ENCODE data around the gene CARMIL3.

The CARMIL3 gene

DNA sequence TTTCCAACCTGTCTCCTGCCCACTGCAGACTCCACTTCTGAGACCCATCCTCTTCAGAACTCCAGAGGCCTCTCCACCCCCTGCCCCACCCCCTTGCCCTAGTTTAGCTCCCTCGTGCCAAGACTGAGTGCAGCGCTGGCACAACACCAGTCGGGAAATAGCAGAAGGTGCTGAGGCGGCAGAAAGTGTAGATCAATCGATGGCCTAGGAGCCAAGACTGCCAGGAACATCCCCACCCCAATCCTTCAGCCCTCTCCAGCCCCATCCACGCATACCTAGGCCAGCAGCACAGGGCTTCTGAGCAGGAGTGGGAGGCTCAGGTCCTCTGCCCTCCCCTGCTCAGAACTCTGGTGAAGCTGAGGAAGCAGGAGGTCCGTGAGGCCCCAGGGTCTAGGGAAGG is 20.6 kb downstream of the CARMIL3 start:
- no peak for DNase-seq
- peaks cover 0 to 8% (median 0%) of the 10 kb centered on the region in 5 experiments for H3K27me3 ChIP-seq (replicated peaks in 2 of 5; ENCODE audit: control insufficient read depth in 4 of 5, insufficient read depth in 5 of 5, low read length in 4 of 5)
- no peaks in the 10 kb centered on the region for H3K36me3 ChIP-seq (ENCODE audit: control insufficient read depth in 4 of 4, insufficient read depth in 4 of 4, low read length in 3 of 4)
- ChIA-PET POLR2A (no interaction called here), CTCF (interaction anchor here (0.6 to 5.7 kb wide), 4 partner anchors 10 to 132 kb away, joined by 3 to 49 read pairs (median 8); no protein-coding TSS in a partner anchor)
- H3K27ac ChIP-seq (ENCODE audit: insufficient read depth in 1 of 2, low read depth in 1 of 2, low read length in 2 of 2, poor library complexity in 1 of 2, severe bottlenecking in 2 of 2), result no peak overlapping the region
- H3K4me3 ChIP-seq (ENCODE audit: control insufficient read depth in 1 of 7, extremely low read depth in 1 of 7, insufficient read depth in 4 of 7, low read depth in 2 of 7, low read length in 6 of 7), result no peak overlapping the region
- WGBS (ENCODE audit: insufficient coverage), result 100% methylated on average over 3 of the region's 7 CpGs
- no peaks in the 10 kb centered on the region for H3K9me3 ChIP-seq (ENCODE audit: control extremely low read depth in 1 of 5, control insufficient read depth in 4 of 5, insufficient read depth in 2 of 5, low read depth in 1 of 5, low read length in 4 of 5)
- H3K4me1 ChIP-seq (ENCODE audit: control extremely low read depth in 1 of 4, control insufficient read depth in 4 of 4, insufficient read depth in 4 of 4, low read length in 3 of 4), result no peaks in the 10 kb centered on the region

DNA sequence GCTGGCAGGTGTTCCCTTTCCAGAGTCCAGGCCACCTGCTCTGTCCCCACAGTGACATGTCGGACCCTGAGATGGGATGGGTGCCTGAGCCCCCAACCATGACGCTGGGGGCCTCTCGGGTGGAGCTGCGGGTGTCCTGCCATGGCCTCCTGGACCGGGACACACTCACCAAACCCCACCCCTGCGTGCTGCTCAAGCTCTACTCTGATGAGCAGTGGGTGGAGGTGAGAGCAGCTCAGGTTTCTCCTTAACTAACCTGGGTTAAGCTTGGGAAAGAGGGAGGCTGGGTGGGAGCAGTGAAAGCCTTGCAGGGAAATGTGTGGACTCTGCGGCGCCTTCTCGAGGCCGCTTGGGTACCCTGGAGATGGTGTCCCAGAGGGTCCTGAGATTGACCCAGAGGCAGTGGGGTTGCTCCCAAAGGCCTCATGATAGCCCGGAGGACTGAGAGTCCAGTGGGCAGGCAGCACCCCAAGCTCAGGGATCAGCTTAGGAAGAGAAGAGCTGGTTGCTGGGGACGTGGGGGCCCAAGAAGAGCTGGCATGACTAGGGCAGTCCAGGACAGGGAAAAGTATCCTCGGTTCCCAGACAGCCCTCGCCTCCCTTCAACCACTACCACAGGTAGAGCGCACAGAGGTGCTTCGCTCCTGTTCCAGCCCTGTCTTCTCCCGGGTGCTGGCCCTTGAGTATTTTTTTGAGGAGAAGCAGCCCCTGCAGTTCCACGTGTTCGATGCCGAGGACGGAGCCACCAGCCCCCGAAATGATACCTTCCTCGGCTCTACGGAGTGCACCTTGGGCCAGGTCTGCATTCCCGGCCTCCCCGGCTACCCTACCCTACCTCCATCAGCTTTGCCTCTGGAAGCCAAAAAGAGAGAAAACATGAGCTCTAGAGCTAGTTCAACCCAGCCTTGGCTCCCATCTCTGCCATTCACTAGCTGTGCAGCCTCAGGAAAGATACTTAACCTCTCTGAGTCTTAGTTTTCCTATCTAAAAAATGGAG is 21.4 kb downstream of the CARMIL3 start:
- CTCF ChIA-PET, result interaction anchor here (0.9 to 5.7 kb wide), 7 partner anchors 11 to 36 kb away, joined by 3 to 49 read pairs (median 5); partner anchors contain the start of gene CARMIL3
- Histone ChIP-seq H3K4me3 (ENCODE audit: control insufficient read depth in 1 of 7, extremely low read depth in 1 of 7, insufficient read depth in 4 of 7, low read depth in 2 of 7, low read length in 6 of 7) (no peak overlapping the region), H3K9me3 (ENCODE audit: control extremely low read depth in 1 of 5, control insufficient read depth in 4 of 5, insufficient read depth in 2 of 5, low read depth in 1 of 5, low read length in 4 of 5) (no peaks in the 10 kb centered on the region), H3K4me1 (ENCODE audit: control extremely low read depth in 1 of 4, control insufficient read depth in 4 of 4, insufficient read depth in 4 of 4, low read length in 3 of 4) (no peaks in the 10 kb centered on the region), H3K27ac (ENCODE audit: insufficient read depth in 1 of 2, low read depth in 1 of 2, low read length in 2 of 2, poor library complexity in 1 of 2, severe bottlenecking in 2 of 2) (no peak overlapping the region), H3K27me3 (replicated peaks in 2 of 5; ENCODE audit: control insufficient read depth in 4 of 5, insufficient read depth in 5 of 5, low read length in 4 of 5) (peaks cover 0 to 8% (median 0%) of the 10 kb centered on the region in 5 experiments), H3K36me3 (ENCODE audit: control insufficient read depth in 4 of 4, insufficient read depth in 4 of 4, low read length in 3 of 4) (no peaks in the 10 kb centered on the region)
- no peak for DNase-seq
- WGBS (ENCODE audit: insufficient coverage), result 98% methylated on average over 18 of the region's 26 CpGs
- POLR2A ChIA-PET, result interaction anchor here (0.6 kb wide), 1 partner anchor 8 kb away, joined by 3 read pairs; no protein-coding TSS in a partner anchor

DNA sequence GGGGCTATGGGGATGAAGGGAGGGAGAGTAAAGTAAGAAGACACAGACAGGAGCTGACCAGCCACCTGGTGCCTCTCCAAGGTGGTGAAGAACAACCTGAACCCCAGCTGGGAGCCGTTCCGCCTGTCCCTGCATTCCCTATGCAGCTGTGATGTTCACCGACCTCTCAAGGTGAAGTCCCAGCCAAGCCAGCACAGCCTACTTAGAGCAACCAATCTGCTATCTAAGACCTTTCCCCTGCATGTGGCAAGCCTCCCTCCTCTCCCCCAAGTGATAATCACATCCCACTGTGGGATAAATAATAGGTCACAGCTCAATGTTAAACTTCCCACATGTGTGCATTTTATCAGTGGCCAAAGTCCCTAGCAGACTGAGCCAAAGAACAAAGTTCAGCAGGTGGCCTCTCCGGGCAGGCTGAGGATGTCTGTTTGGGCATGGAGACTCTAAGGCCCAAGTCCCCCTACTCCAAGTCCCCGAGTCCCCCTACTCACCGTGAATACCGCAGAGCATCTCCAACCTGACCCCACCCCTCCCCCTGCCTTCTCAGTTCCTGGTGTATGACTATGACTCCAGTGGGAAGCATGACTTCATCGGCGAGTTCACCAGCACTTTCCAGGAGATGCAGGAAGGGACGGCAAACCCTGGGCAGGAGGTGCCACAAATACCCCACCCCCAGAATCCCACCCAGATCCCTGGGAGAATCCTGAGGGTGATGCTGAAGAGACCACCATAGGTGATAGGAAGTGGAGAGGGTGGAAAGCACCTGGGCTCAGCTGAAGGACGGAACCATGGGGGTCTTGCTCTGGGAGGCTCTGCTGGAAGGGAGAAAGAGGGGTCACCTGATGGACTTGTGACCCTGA is 23.0 kb downstream of the CARMIL3 start:
- Histone ChIP-seq H3K27ac (ENCODE audit: insufficient read depth in 1 of 2, low read depth in 1 of 2, low read length in 2 of 2, poor library complexity in 1 of 2, severe bottlenecking in 2 of 2) (no peak overlapping the region), H3K36me3 (ENCODE audit: control insufficient read depth in 4 of 4, insufficient read depth in 4 of 4, low read length in 3 of 4) (no peaks in the 10 kb centered on the region), H3K9me3 (ENCODE audit: control extremely low read depth in 1 of 5, control insufficient read depth in 4 of 5, insufficient read depth in 2 of 5, low read depth in 1 of 5, low read length in 4 of 5) (no peaks in the 10 kb centered on the region), H3K27me3 (replicated peaks in 2 of 5; ENCODE audit: control insufficient read depth in 4 of 5, insufficient read depth in 5 of 5, low read length in 4 of 5) (peaks cover 0 to 8% (median 0%) of the 10 kb centered on the region in 5 experiments), H3K4me1 (ENCODE audit: control extremely low read depth in 1 of 4, control insufficient read depth in 4 of 4, insufficient read depth in 4 of 4, low read length in 3 of 4) (peaks cover 0 to 7% (median 6%) of the 10 kb centered on the region in 4 experiments), H3K4me3 (ENCODE audit: control insufficient read depth in 1 of 7, extremely low read depth in 1 of 7, insufficient read depth in 4 of 7, low read depth in 2 of 7, low read length in 6 of 7) (no peak overlapping the region)
- CTCF ChIA-PET, result interaction anchor here (0.6 to 5.7 kb wide), 11 partner anchors 8 to 61 kb away, joined by 3 to 49 read pairs (median 4); partner anchors contain the start of gene PSME1
- DNase-seq, result no peak
- POLR2A ChIA-PET, result interaction anchor here (0.8 kb wide), 1 partner anchor 11 kb away, joined by 5 read pairs; no protein-coding TSS in a partner anchor
- WGBS (ENCODE audit: insufficient coverage), result 83% methylated on average over 7 of the region's 11 CpGs

DNA sequence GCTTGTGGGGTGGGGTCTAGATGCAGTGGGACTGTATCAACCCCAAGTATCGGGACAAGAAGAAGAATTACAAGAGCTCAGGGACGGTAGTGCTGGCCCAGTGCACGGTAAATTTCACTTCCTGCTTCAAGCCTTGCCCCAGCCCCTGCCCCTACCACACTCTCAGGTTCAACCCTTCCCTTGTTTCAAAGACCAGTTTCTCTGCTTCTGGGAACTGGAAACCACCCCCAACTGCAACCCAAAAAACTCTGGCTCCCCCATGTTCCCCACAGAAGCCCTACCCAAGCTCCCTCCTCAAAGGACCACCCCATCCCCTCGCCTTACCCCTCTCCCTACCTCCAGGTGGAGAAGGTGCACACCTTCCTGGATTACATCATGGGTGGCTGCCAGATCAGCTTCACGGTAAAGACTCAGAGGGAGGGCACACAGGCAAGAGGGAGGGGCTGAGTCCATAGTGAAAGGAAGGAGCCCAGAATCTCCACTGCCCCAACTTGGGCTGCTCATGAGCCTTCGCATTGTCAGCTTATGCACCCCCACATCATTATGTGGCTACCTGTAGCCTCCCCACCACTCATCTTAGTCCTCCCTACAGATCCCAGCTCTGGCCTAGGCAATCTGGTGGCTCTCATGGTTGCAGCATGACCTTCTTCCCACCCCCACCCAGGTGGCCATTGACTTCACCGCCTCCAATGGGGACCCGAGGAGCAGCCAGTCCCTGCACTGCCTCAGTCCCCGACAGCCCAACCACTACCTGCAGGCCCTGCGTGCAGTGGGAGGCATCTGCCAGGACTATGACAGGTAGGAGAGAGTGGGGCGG is 23.9 kb downstream of the CARMIL3 start:
- CTCF ChIA-PET, result interaction anchor here (0.6 to 4.3 kb wide), 7 partner anchors 12 to 42 kb away, joined by 3 to 18 read pairs (median 4); no protein-coding TSS in a partner anchor
- H3K4me3 ChIP-seq (ENCODE audit: control insufficient read depth in 1 of 7, extremely low read depth in 1 of 7, insufficient read depth in 4 of 7, low read depth in 2 of 7, low read length in 6 of 7), result no peak overlapping the region
- POLR2A ChIA-PET, result no interaction called here
- H3K36me3 ChIP-seq (ENCODE audit: control insufficient read depth in 4 of 4, insufficient read depth in 4 of 4, low read length in 3 of 4), result no peaks in the 10 kb centered on the region
- 84% methylated on average over 8 of the region's 11 CpGs for WGBS (ENCODE audit: insufficient coverage)
- peaks cover 4 to 15% (median 14%) of the 10 kb centered on the region in 4 experiments for H3K4me1 ChIP-seq (ENCODE audit: control extremely low read depth in 1 of 4, control insufficient read depth in 4 of 4, insufficient read depth in 4 of 4, low read length in 3 of 4)
- no peak overlapping the region for H3K27ac ChIP-seq (ENCODE audit: insufficient read depth in 1 of 2, low read depth in 1 of 2, low read length in 2 of 2, poor library complexity in 1 of 2, severe bottlenecking in 2 of 2)
- H3K27me3 ChIP-seq (replicated peaks in 2 of 5; ENCODE audit: control insufficient read depth in 4 of 5, insufficient read depth in 5 of 5, low read length in 4 of 5), result peaks cover 0 to 3% (median 0%) of the 10 kb centered on the region in 5 experiments
- DNase-seq, result no peak
- H3K9me3 ChIP-seq (ENCODE audit: control extremely low read depth in 1 of 5, control insufficient read depth in 4 of 5, insufficient read depth in 2 of 5, low read depth in 1 of 5, low read length in 4 of 5), result no peaks in the 10 kb centered on the region

DNA sequence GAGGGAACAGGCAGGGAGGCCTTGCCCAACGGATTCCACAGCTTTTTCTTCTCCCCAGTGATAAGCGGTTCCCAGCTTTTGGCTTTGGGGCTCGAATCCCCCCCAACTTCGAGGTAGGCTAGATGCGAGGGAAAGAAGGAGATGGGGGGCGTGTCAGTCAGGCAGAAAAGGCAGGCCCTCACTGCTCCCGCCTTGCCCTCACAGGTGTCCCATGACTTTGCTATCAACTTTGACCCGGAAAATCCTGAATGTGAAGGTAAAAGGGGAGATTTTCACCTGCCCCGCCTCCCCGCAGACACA is 24.4 kb downstream of the CARMIL3 start:
- Histone ChIP-seq H3K4me3 (ENCODE audit: control insufficient read depth in 1 of 7, extremely low read depth in 1 of 7, insufficient read depth in 4 of 7, low read depth in 2 of 7, low read length in 6 of 7) (no peak overlapping the region), H3K27me3 (replicated peaks in 2 of 5; ENCODE audit: control insufficient read depth in 4 of 5, insufficient read depth in 5 of 5, low read length in 4 of 5) (no peaks in the 10 kb centered on the region), H3K9me3 (ENCODE audit: control extremely low read depth in 1 of 5, control insufficient read depth in 4 of 5, insufficient read depth in 2 of 5, low read depth in 1 of 5, low read length in 4 of 5) (no peaks in the 10 kb centered on the region), H3K36me3 (ENCODE audit: control insufficient read depth in 4 of 4, insufficient read depth in 4 of 4, low read length in 3 of 4) (no peaks in the 10 kb centered on the region), H3K4me1 (ENCODE audit: control extremely low read depth in 1 of 4, control insufficient read depth in 4 of 4, insufficient read depth in 4 of 4, low read length in 3 of 4) (peaks cover 7 to 21% (median 19%) of the 10 kb centered on the region in 4 experiments), H3K27ac (ENCODE audit: insufficient read depth in 1 of 2, low read depth in 1 of 2, low read length in 2 of 2, poor library complexity in 1 of 2, severe bottlenecking in 2 of 2) (no peak overlapping the region)
- 89% methylated on average over 10 of the region's 10 CpGs for WGBS (ENCODE audit: insufficient coverage)
- ChIA-PET POLR2A (no interaction called here), CTCF (interaction anchor here (1.1 to 4.3 kb wide), 3 partner anchors 12 to 15 kb away, joined by 3 to 18 read pairs (median 4); no protein-coding TSS in a partner anchor)
- no peak for DNase-seq

DNA sequence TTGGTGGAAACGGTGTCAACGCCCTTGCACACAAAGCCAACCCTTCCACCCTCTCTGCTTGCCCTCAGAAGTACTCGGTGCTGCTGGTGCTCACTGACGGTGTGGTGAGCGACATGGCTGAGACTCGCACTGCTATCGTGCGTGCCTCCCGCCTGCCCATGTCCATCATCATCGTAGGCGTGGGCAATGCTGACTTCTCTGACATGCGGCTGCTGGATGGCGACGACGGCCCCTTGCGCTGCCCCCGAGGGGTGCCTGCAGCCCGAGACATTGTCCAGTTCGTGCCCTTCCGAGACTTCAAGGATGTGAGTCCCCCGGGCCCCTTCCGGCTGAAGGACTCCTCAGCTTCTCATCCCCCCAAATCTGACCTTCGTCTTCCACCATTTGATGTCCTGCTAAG is 25.3 kb downstream of the CARMIL3 start:
- Histone ChIP-seq H3K36me3 (ENCODE audit: control insufficient read depth in 4 of 4, insufficient read depth in 4 of 4, low read length in 3 of 4) (no peaks in the 10 kb centered on the region), H3K27me3 (replicated peaks in 2 of 5; ENCODE audit: control insufficient read depth in 4 of 5, insufficient read depth in 5 of 5, low read length in 4 of 5) (peaks cover 0 to 5% (median 3%) of the 10 kb centered on the region in 5 experiments), H3K4me1 (ENCODE audit: control extremely low read depth in 1 of 4, control insufficient read depth in 4 of 4, insufficient read depth in 4 of 4, low read length in 3 of 4) (peaks cover 7 to 27% (median 26%) of the 10 kb centered on the region in 4 experiments), H3K4me3 (ENCODE audit: control insufficient read depth in 1 of 7, extremely low read depth in 1 of 7, insufficient read depth in 4 of 7, low read depth in 2 of 7, low read length in 6 of 7) (no peak overlapping the region), H3K9me3 (ENCODE audit: control extremely low read depth in 1 of 5, control insufficient read depth in 4 of 5, insufficient read depth in 2 of 5, low read depth in 1 of 5, low read length in 4 of 5) (no peaks in the 10 kb centered on the region), H3K27ac (ENCODE audit: insufficient read depth in 1 of 2, low read depth in 1 of 2, low read length in 2 of 2, poor library complexity in 1 of 2, severe bottlenecking in 2 of 2) (no peak overlapping the region)
- CTCF ChIA-PET, result interaction anchor here (1.5 to 4.3 kb wide), 2 partner anchors 13 kb away, joined by 3 to 18 read pairs; no protein-coding TSS in a partner anchor
- no peak for DNase-seq
- 93% methylated on average over 23 of the region's 23 CpGs for WGBS (ENCODE audit: insufficient coverage)
- POLR2A ChIA-PET, result no interaction called here
